ENCODE data around the gene ARMC9.
"Not testable (repeated sequence)": the region's sequence is repeated elsewhere in the genome, so short reads cannot be mapped to it uniquely, and the experiment has no call there.

ARMC9 gene

DNA sequence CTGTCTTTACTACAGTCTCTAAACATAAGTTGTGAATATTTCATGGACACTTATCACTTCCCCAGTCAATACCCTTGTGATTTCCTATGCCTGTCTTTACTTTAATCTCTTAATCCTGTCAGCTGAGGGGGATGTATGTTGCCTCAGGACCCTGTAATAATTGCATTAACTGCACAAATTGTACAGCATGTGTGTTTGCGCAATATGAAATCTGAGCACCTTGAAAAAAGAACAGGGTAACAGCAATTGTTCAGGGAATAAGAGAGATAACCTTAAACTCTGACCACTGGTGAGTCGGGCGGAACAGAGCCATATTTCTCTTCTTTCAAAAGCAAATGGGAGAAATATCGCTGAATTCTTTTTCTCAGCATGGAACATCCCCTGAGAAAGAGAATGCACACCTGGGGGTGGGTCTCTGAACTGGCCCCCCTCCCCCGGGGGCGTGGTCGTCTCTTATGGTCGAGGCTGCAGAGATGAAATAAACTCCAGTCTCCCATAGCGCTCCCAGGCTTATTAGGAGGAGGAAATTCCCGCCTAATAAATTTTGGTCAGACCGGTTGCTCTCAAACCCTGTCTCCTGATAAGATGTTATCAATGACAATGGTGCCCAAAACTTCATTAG is 177.7 kb downstream of the ARMC9 start:
- H3K27ac Mint-ChIP-seq; H3K27me3 Mint-ChIP-seq (ENCODE audit: low read depth); H3K4me1 Mint-ChIP-seq (ENCODE audit: low read depth); H3K4me3 Mint-ChIP-seq; H3K36me3 Mint-ChIP-seq (ENCODE audit: low read depth); H3K9me3 Mint-ChIP-seq: not testable (repeated sequence)

DNA sequence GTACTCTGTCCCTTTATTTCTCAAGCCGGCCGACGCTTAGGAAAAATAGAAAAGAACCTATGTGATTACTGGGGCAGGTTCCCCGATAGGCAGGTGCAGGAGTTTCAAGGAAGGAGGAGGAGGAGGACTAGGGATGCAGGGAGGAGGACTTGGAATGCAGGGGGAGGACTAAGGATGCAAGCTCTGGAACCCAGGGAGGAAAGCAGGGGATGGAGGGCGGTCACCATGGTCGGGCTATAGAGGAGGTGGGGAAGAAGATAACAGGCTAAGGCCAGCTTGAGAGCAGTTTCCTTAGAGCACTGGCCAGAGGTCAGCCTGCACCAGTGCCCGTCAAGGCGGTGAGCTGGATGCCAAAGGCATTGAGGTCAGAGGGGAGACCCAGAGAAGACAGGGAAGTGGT is 178.4 kb downstream of the ARMC9 start:
- H3K9me3 Mint-ChIP-seq, result no peaks in the 10 kb centered on the region
- H3K36me3 Mint-ChIP-seq (ENCODE audit: low read depth), result no peaks in the 10 kb centered on the region
- no peak overlapping the region for H3K4me3 Mint-ChIP-seq
- no peaks in the 10 kb centered on the region for H3K4me1 Mint-ChIP-seq (ENCODE audit: low read depth)
- H3K27ac Mint-ChIP-seq, result no peak overlapping the region
- no peaks in the 10 kb centered on the region for H3K27me3 Mint-ChIP-seq (ENCODE audit: low read depth)

GRCh38 chr2:231378026-231378722 is 179.7 kb downstream of the ARMC9 start:
- Mint-ChIP-seq H3K27me3 (ENCODE audit: low read depth) (no peaks in the 10 kb centered on the region), H3K27ac (no peak overlapping the region), H3K36me3 (ENCODE audit: low read depth) (no peaks in the 10 kb centered on the region), H3K4me1 (ENCODE audit: low read depth) (no peaks in the 10 kb centered on the region), H3K4me3 (no peak overlapping the region), H3K9me3 (no peaks in the 10 kb centered on the region)

DNA sequence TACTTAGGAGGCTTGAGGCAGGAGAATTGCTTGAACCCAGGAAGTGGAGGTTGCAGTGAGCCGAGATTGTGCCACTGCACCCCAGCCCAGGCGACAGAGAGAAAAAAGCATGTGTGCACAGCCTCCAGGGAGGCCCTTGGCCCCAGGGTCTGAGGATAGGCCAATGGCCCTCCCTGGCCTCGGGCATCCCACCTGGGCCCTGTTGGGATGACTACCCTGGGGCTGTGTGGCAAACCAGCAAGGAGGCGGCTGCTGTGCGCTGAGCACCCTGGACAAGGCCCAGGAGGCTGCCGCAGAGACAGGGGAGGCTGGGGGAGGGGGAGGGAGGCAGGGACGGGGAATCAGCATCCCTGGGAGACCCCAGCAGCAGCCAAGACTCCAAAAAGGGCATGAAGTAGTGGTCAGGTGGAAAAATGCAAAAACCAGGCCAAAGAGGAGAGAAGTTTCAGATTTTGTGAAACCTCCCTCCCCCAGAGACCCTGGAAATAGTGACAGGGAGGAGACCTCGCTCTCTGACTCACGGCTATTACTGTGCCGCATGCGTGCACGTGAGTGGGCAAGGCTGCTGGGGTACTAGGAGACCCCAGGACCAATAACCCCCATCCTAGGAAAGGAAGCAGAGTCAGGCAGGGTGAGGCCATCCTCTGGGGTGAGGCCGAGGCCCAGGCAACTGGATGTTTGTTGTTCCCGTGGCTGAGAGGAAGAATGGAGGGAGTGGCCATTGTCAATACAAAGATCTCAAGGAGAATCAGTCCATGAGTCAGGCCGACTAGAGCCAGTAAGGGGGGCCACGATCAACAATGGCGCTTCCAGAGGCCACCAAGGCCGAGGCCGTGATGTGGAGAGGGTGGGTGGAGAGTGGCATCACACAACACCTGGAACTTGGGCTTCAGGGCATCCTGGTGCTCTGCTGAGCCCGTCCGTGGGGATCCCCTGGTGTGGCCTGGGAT is 181.1 kb downstream of the ARMC9 start:
- H3K27me3 Mint-ChIP-seq (ENCODE audit: low read depth), result no peaks in the 10 kb centered on the region
- no peak overlapping the region for H3K27ac Mint-ChIP-seq
- no peaks in the 10 kb centered on the region for H3K9me3 Mint-ChIP-seq
- H3K36me3 Mint-ChIP-seq (ENCODE audit: low read depth), result no peaks in the 10 kb centered on the region
- H3K4me3 Mint-ChIP-seq, result no peak overlapping the region
- no peaks in the 10 kb centered on the region for H3K4me1 Mint-ChIP-seq (ENCODE audit: low read depth)

GRCh38 chr2:231380307-231380706 is 181.9 kb downstream of the ARMC9 start:
- Mint-ChIP-seq H3K4me3 (no peak overlapping the region), H3K36me3 (ENCODE audit: low read depth) (no peaks in the 10 kb centered on the region), H3K27me3 (ENCODE audit: low read depth) (no peaks in the 10 kb centered on the region), H3K4me1 (ENCODE audit: low read depth) (no peaks in the 10 kb centered on the region), H3K27ac (no peak overlapping the region), H3K9me3 (peaks cover 8% of the 10 kb centered on the region)

GRCh38 chr2:231380991-231381847 is 182.8 kb downstream of the ARMC9 start:
- Mint-ChIP-seq H3K36me3 (ENCODE audit: low read depth) (no peaks in the 10 kb centered on the region), H3K27ac (no peak overlapping the region), H3K9me3 (peaks cover 12% of the 10 kb centered on the region), H3K27me3 (ENCODE audit: low read depth) (no peaks in the 10 kb centered on the region), H3K4me1 (ENCODE audit: low read depth) (no peaks in the 10 kb centered on the region), H3K4me3 (no peak overlapping the region)

DNA sequence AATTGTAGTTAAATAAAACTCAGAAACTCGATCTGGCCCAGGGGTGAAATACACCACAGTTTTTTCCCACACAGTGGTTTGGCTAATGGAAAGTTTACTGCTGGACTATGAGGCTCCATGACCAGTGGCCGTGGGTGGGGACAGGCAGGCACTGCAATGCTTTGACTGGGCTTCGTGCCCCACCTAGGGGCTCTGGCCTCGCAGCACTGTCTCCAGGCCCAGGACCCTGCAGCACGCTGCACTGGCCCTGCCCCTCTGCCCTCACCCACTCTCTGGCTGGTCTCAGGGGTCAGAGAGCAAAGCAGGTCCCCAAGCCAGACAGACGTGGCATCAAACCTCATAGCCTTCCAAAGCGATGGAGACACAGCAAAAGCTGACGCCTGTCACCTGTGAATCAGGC is 183.7 kb downstream of the ARMC9 start:
- no peak overlapping the region for H3K27ac Mint-ChIP-seq
- no peaks in the 10 kb centered on the region for H3K36me3 Mint-ChIP-seq (ENCODE audit: low read depth)
- no peak overlapping the region for H3K4me3 Mint-ChIP-seq
- no peaks in the 10 kb centered on the region for H3K27me3 Mint-ChIP-seq (ENCODE audit: low read depth)
- no peaks in the 10 kb centered on the region for H3K4me1 Mint-ChIP-seq (ENCODE audit: low read depth)
- H3K9me3 Mint-ChIP-seq, result peaks cover 12% of the 10 kb centered on the region

- Mint-ChIP-seq H3K36me3 (ENCODE audit: low read depth) (no peaks in the 10 kb centered on the region), H3K4me1 (ENCODE audit: low read depth) (no peaks in the 10 kb centered on the region), H3K27ac (no peak overlapping the region), H3K27me3 (ENCODE audit: low read depth) (no peaks in the 10 kb centered on the region), H3K9me3 (peaks cover 12% of the 10 kb centered on the region), H3K4me3 (no peak overlapping the region)
Measured at GRCh38 chr2:231383416-231384108, 185.1 kb downstream of the ARMC9 start.

DNA sequence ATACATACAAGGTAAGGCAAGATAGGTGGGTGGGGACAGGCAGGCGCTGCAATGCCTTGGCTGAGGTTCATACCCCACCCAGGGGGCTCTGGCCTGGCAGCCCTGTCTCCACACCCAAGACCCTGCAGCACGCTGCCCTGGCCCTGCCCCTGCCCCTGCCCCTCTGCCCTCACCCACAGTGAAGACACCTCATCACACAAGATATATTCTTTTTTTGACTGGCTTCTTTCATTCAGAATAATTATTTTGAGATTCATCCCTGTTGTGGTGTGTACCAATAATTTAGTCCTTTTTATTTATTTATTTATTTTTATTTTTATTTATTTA is 185.6 kb downstream of the ARMC9 start:
- Mint-ChIP-seq H3K4me3 (no peak overlapping the region), H3K4me1 (ENCODE audit: low read depth) (no peaks in the 10 kb centered on the region), H3K36me3 (ENCODE audit: low read depth) (no peaks in the 10 kb centered on the region), H3K27me3 (ENCODE audit: low read depth) (no peaks in the 10 kb centered on the region), H3K9me3 (peaks cover 12% of the 10 kb centered on the region), H3K27ac (no peak overlapping the region)

- H3K4me1 Mint-ChIP-seq (ENCODE audit: low read depth), result no peaks in the 10 kb centered on the region
- no peak overlapping the region for H3K27ac Mint-ChIP-seq
- no peaks in the 10 kb centered on the region for H3K36me3 Mint-ChIP-seq (ENCODE audit: low read depth)
- H3K27me3 Mint-ChIP-seq (ENCODE audit: low read depth), result no peaks in the 10 kb centered on the region
- no peak overlapping the region for H3K4me3 Mint-ChIP-seq
- peaks cover 12% of the 10 kb centered on the region for H3K9me3 Mint-ChIP-seq
Measured at GRCh38 chr2:231384970-231385369, 186.5 kb downstream of the ARMC9 start.

GRCh38 chr2:231385429-231385828 is 187.0 kb downstream of the ARMC9 start:
- Mint-ChIP-seq H3K4me1 (ENCODE audit: low read depth) (no peaks in the 10 kb centered on the region), H3K36me3 (ENCODE audit: low read depth) (no peaks in the 10 kb centered on the region), H3K27me3 (ENCODE audit: low read depth) (no peaks in the 10 kb centered on the region)

DNA sequence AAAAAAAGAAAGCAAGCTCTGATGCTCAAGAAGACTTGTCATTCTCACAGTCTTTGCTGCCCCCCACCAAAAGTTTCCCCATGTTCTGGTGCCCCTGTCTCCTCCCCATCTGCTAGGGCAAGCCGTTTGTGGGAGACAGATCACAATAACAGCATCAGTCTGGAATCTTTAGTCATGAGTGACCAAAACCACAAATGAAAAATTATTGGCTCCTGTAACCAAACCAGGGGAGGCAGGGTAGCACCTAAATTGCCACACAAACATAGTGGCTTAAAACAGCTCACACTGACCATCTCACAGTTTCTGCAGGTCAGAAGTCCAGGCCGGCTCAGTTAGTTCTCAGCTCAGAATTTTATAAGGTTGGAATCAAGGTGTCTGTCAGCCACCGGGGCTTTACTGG is 188.0 kb downstream of the ARMC9 start:
- peaks cover under 1% of the 10 kb centered on the region for H3K27me3 Mint-ChIP-seq (ENCODE audit: low read depth)
- H3K9me3 Mint-ChIP-seq, result peaks cover 12% of the 10 kb centered on the region
- H3K27ac Mint-ChIP-seq, result no peak overlapping the region
- no peaks in the 10 kb centered on the region for H3K4me1 Mint-ChIP-seq (ENCODE audit: low read depth)
- H3K36me3 Mint-ChIP-seq (ENCODE audit: low read depth), result no peaks in the 10 kb centered on the region
- H3K4me3 Mint-ChIP-seq, result no peak overlapping the region

More at GRCh38 chr2:231385429-231385828, 187.0 kb downstream of the ARMC9 start:
- no peak overlapping the region for H3K4me3 Mint-ChIP-seq
- peaks cover 12% of the 10 kb centered on the region for H3K9me3 Mint-ChIP-seq
- H3K27ac Mint-ChIP-seq, result no peak overlapping the region

DNA sequence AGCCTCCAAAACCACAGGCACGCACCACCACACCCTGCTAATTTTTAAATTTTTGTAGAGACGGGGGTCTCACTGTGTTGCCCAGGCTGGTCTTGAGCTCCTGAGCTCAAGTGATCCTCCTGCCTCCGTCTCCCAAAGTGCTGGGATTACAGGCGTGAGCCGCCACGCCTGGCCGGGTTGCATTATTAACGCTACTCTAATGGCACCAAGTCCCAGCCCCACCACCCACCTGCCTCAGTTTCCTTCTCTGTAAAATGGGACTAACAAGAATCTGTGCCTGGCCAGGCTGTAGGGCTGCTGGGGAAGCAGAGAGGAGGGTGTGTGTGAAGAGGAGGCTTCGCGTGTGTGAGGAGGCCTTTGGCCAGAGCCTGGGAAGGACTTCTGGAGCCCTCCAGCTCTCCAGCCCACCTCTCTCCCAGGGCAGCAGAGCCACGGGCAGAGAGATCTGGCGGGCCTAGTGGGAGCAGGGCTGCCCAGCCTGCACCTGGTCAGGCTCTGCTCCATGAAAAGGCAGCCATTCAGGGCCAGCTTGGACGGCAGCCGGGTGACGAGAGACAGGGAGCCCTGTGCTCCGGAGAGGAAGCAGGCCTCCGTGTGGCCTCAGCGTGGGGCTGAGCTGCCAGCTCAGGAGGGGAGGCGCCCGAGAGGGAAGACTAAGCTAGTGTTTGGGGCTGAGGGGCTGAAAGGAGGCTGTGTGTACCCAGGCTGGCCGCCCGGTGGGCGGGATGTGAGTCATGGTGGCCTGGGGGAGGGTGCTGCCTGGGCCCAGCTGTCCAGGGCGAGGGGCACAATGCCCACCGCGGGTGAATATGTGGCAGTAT is 189.7 kb downstream of the ARMC9 start:
- Mint-ChIP-seq H3K36me3 (ENCODE audit: low read depth) (no peaks in the 10 kb centered on the region), H3K27ac (no peak overlapping the region), H3K4me3 (no peak overlapping the region), H3K4me1 (ENCODE audit: low read depth) (no peaks in the 10 kb centered on the region), H3K9me3 (peaks cover 12% of the 10 kb centered on the region), H3K27me3 (ENCODE audit: low read depth) (peaks cover 4% of the 10 kb centered on the region)
